Epithelial cell of proximal tubule (primary cell): ENCODE data around the gene LMBR1. TPM values are rescaled to one million over a fixed set of nuclear protein-coding genes. Genes with fewer than 3 reads are reported as not detected.

Experiments used
- DNase-seq: peaks from one replicate; pipeline ENCODE4 v3.0.0-alpha.2; 2011; ENCODE audit warnings: low read depth
- H3K4me3 ChIP-seq: 2 replicates; pipeline ENCODE4 v1.5.1; 2011; ENCODE audit warnings: low read depth, mild to moderate bottlenecking, low read length
- total RNA-seq: library from RNA; depleted of rRNA; stranded (reverse); fragments of >200 nt; gene quantifications from 2 replicates; pipeline ENCODE4 v1.2.3, GENCODE V29; 2015
- TF ChIP-seq, protein P1 (sequence below): conservative IDR thresholded peaks from 2 replicates; pipeline ENCODE4 v1.5.1; 2012; ENCODE audit warnings: low read depth, mild to moderate bottlenecking, low read length

The LMBR1 gene
- total RNA-seq, 1 donor from 2014 or later: 34.6 TPM

GRCh38 chr7:156778201-156778600 is 114.8 kb downstream of the LMBR1 start:
- no peak overlapping the region for H3K4me3 ChIP-seq
- TF ChIP-seq, protein P1, sequence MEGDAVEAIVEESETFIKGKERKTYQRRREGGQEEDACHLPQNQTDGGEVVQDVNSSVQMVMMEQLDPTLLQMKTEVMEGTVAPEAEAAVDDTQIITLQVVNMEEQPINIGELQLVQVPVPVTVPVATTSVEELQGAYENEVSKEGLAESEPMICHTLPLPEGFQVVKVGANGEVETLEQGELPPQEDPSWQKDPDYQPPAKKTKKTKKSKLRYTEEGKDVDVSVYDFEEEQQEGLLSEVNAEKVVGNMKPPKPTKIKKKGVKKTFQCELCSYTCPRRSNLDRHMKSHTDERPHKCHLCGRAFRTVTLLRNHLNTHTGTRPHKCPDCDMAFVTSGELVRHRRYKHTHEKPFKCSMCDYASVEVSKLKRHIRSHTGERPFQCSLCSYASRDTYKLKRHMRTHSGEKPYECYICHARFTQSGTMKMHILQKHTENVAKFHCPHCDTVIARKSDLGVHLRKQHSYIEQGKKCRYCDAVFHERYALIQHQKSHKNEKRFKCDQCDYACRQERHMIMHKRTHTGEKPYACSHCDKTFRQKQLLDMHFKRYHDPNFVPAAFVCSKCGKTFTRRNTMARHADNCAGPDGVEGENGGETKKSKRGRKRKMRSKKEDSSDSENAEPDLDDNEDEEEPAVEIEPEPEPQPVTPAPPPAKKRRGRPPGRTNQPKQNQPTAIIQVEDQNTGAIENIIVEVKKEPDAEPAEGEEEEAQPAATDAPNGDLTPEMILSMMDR: no peak
- no peak for DNase-seq

DNA sequence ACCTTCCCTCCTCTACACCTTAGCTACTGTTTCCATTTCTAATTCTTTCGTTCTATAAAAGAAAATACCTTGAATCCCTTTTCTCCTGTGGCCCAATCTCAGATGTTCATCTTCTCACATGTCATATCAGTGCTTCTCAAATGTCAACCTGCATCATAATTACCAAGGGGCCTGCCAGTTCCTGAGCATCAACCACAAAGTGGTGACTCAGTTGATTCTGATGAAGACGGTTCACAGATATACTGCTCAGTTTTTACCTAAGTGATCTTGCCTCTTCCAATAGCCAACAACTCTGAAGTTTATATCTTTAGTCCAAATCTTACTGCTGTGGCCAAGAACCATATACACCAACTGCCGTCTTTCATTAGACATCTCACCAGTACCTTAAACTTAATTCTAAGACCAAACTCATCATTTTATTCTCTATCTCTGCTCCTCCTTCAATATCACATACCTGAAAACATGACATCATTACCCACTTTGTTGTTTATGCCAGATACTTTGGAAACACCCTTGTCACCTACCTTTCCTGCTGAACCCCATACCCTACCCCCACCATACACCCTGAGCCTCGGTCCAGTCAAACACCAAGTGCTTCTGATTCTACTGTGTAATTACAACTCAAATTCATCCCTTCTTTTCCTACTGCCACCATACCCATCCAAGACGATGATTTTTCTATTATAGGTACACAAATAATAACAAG is 115.5 kb downstream of the LMBR1 start:
- TF ChIP-seq, protein P1: no peak
- H3K4me3 ChIP-seq: no peak overlapping the region
- DNase-seq: no peak

DNA sequence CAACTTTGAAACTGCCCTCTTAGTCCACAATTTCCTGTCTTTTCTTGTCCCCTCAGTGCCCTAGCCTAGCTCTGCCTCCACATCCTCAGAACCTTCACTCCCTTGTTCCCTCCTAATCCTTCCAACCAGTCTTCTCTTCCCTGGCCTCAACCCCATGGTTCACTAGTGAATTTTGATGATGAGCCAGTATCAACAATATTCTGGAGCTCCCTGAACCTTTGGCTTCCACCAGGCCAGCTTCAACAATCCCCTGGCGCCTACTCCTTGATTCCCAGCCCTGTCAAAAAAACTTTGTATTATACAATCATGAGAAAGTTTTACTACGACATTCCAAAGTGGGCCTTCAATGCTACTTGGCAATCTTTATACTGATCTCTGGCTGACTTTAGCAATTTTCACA is 116.5 kb downstream of the LMBR1 start:
- H3K4me3 ChIP-seq: no peak overlapping the region
- DNase-seq: no peak
- TF ChIP-seq, protein P1: no peak

DNA sequence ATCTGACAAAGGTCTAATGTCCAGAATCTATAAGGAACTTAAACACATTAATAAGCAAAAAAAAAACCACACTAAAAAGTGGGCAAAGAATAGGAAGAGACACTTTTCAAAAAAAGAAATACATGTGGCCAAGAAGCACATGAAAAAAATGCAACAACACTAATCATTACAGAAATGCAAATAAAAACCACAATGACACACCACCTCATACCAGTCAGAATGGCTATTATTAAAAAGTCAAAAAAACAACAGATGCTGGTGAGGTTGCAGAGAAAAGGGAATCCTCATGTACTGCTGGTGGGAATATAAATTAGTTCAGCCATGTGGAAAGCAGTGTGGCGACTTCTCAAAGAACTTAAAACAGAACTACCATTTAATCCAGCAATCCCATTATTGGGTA is 119.0 kb downstream of the LMBR1 start:
- no peak overlapping the region for H3K4me3 ChIP-seq
- TF ChIP-seq, protein P1: no peak
- no peak for DNase-seq

GRCh38 chr7:156772725-156773124 is 120.3 kb downstream of the LMBR1 start:
- H3K4me3 ChIP-seq: no peak overlapping the region
- no peak for DNase-seq
- TF ChIP-seq, protein P1: no peak

DNA sequence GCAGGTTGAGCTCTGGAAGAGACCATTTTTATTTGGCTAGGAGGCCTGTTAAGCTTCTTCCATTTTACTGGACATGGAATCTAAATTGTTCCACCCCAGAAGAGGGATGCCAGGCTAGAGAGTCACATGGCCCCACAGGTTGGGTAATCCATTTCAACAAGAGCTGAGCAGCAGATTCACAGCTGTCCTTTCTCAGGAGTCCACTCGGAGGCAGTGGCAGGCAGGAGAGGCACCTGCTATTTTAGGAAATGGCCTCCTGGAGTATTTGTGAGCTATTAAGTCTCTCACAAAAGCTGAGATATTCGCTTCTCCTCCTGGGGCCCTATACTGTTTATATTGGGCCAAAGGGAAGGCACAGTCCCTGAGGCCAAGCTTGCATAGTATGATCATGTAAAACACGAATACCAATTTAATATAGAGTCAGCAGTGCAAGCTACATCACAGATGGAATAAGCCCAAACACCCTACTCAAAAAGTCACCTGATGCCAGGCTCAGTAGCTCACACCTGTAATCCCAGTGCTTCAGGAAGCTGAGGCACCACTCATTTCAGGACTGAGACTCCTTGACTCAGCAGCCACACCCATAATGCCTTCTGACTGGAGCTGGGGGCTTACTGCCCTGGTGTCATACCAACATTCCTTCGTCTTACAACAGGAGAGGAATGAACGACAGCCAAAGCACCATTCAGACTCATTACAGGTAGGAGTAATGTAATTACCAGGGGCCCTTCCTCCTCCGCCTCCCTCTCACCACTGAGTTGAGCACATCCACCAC is 124.1 kb downstream of the LMBR1 start:
- no peak for DNase-seq
- TF ChIP-seq, protein P1: no peak
- no peak overlapping the region for H3K4me3 ChIP-seq
